ENCODE results near the gene GDF7.

The GDF7 gene

DNA sequence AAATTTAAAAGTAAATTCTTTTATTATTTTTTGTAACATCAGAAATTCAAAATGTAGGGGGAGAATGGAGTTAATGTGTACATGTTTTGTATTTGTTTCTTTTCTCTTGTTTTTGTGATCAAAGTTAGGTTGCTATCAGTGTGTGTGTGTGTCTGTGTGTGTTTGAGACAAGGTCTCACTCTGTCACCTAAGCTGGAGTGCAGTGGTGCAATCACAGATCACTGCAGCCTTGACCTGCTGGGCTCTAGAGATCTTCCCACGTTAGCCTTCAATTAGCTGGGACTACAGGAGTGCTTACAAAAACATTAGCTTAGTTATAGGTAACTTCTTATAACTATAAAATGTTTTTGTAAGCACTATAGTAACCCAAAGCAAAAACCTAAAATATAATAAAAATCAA lies 50.7 kb downstream of the GDF7 start:
- Histone ChIP-seq H3K9me3 (no peaks in the 10 kb centered on the region), H3K4me1 (ENCODE audit: control insufficient read depth in 1 of 2, insufficient read depth in 1 of 2, low read depth in 1 of 2, low read length in 1 of 2) (no peaks in the 10 kb centered on the region), H3K27ac (no peak overlapping the region), H3K27me3 (no peaks in the 10 kb centered on the region), H3K4me3 (ENCODE audit: low read depth in 1 of 2, low read length in 1 of 2) (no peak overlapping the region), H3K36me3 (no peaks in the 10 kb centered on the region)
- TF ChIP-seq, protein P1, sequence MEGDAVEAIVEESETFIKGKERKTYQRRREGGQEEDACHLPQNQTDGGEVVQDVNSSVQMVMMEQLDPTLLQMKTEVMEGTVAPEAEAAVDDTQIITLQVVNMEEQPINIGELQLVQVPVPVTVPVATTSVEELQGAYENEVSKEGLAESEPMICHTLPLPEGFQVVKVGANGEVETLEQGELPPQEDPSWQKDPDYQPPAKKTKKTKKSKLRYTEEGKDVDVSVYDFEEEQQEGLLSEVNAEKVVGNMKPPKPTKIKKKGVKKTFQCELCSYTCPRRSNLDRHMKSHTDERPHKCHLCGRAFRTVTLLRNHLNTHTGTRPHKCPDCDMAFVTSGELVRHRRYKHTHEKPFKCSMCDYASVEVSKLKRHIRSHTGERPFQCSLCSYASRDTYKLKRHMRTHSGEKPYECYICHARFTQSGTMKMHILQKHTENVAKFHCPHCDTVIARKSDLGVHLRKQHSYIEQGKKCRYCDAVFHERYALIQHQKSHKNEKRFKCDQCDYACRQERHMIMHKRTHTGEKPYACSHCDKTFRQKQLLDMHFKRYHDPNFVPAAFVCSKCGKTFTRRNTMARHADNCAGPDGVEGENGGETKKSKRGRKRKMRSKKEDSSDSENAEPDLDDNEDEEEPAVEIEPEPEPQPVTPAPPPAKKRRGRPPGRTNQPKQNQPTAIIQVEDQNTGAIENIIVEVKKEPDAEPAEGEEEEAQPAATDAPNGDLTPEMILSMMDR (IDR thresholded peaks at IDR 0.05): no peak

DNA sequence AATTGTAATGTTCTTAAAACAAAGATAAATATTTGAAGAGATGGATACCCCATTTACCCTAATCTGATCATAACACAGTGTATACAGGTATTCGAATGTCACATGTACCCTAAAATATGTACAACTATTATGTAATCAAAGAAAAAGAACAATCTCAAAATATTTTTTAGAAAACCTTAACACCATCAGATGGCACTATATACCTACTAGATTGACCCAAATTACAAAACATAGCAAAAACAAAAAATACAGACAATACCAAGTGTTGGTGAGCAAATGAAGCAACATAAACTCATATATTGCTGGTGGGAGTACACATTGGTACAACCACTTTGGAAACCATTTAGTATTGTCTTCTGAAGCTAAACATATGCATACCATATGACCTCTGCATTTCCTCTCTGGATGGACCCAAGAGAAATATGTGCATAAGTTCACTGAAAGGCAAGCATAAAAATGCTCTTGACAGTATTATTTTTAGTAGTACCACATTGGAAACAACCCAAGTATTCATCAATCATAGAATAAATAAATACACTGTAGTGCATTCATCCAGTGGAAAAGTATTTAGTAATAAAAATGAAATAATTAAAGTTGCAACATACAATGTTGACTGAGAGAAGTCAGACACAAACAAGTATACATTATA lies 55.8 kb downstream of the GDF7 start:
- H3K9me3 ChIP-seq: no peaks in the 10 kb centered on the region
- TF ChIP-seq, protein P1 (IDR thresholded peaks at IDR 0.05): no peak
- no peak overlapping the region for H3K4me3 ChIP-seq (ENCODE audit: low read depth in 1 of 2, low read length in 1 of 2)
- no peak overlapping the region for H3K27ac ChIP-seq
- no peaks in the 10 kb centered on the region for H3K27me3 ChIP-seq
- H3K4me1 ChIP-seq (ENCODE audit: control insufficient read depth in 1 of 2, insufficient read depth in 1 of 2, low read depth in 1 of 2, low read length in 1 of 2): peaks cover under 1 to 1% of the 10 kb centered on the region in 2 experiments
- H3K36me3 ChIP-seq: no peaks in the 10 kb centered on the region

DNA sequence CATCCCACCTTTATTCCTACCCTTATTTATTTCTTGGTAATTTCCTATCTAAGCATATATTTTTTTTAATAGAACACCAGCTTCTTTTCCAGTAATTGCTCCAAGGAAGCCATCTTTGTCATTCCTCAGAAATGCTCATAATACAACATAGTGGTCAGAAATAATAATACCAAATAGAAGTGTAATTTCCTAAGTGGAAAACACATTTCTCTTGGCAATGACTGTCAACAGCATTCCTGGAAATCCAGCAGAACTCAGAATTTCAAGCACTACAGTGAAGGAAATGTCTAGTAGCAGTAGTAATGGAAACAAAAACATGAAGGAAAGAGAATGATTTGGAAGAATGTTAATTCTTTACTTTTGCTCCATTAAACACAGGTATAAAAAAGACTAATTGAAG lies 56.6 kb downstream of the GDF7 start:
- no peak overlapping the region for H3K4me3 ChIP-seq (ENCODE audit: low read depth in 1 of 2, low read length in 1 of 2)
- H3K4me1 ChIP-seq (ENCODE audit: control insufficient read depth in 1 of 2, insufficient read depth in 1 of 2, low read depth in 1 of 2, low read length in 1 of 2): peaks cover 9% of the 10 kb centered on the region in 2 experiments
- no peaks in the 10 kb centered on the region for H3K27me3 ChIP-seq
- H3K36me3 ChIP-seq: no peaks in the 10 kb centered on the region
- TF ChIP-seq, protein P1 (IDR thresholded peaks at IDR 0.05): no peak
- no peak overlapping the region for H3K27ac ChIP-seq
- no peaks in the 10 kb centered on the region for H3K9me3 ChIP-seq

DNA sequence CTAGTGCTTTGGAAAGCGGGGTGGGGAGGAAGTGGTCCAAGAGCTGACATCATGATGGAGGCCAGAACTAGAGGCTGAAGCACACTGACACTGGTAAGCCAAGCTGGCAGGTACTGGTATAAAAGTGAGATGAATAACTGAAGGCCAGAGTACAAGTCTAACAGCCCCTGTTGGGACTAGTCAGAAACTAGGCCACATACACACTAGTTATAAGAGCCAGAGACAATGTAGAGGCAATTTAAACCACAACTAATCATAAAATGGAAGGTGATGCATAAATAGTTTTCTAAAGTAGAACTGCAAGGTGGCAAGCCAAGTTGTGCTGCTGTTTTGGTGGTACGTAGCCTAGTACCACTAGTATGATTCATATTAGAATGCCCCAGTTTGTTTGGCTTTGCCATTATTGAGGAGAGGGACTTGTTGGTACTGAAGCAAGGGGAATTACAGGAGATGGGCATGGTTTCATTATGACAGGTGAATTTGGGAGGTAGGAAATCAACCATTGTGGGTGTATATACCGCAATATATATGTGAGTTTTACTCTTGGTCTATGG lies 57.6 kb downstream of the GDF7 start:
- Histone ChIP-seq H3K36me3 (no peaks in the 10 kb centered on the region), H3K4me1 (ENCODE audit: control insufficient read depth in 1 of 2, insufficient read depth in 1 of 2, low read depth in 1 of 2, low read length in 1 of 2) (peaks cover 11 to 18% of the 10 kb centered on the region in 2 experiments), H3K9me3 (no peaks in the 10 kb centered on the region), H3K4me3 (ENCODE audit: low read depth in 1 of 2, low read length in 1 of 2) (no peak overlapping the region), H3K27me3 (no peaks in the 10 kb centered on the region), H3K27ac (no peak overlapping the region)
- TF ChIP-seq, protein P1 (IDR thresholded peaks at IDR 0.05): no peak

DNA sequence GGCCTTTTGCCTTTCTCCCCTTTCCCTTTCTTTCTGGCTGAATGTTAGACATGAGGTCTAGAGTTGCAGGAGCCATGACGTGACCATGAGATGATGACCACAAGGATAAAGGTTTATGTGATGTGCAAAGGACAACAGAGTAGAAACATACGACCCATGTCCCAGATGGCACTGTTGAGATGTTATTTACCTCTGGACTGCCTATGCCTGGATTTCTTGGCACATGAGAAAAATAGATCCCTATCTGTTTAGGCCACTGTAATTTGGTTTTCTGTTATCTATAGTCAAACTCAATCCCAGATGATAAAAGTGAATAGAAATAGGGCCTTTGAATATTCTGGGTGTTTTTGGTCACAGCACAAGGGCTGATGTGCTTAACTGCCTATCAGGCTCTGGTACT lies 58.8 kb downstream of the GDF7 start:
- H3K36me3 ChIP-seq: no peaks in the 10 kb centered on the region
- no peaks in the 10 kb centered on the region for H3K27me3 ChIP-seq
- H3K9me3 ChIP-seq: no peaks in the 10 kb centered on the region
- H3K4me3 ChIP-seq (ENCODE audit: low read depth in 1 of 2, low read length in 1 of 2): no peak overlapping the region
- H3K27ac ChIP-seq: no peak overlapping the region
- TF ChIP-seq, protein P1 (IDR thresholded peaks at IDR 0.05): no peak
- peaks cover 14 to 18% of the 10 kb centered on the region in 2 experiments for H3K4me1 ChIP-seq (ENCODE audit: control insufficient read depth in 1 of 2, insufficient read depth in 1 of 2, low read depth in 1 of 2, low read length in 1 of 2)

Data from neutrophil (primary cell).